ENCODE data around the gene CNIH2. TPM values are rescaled to one million over a fixed set of nuclear protein-coding genes. Genes with fewer than 3 reads are reported as not detected.

The CNIH2 gene
- polyA plus RNA-seq, 3 donors from 2014 or later = not detected

- Mint-ChIP-seq H3K4me3 (no peak overlapping the region), H3K4me1 (peaks cover 24 to 40% of the 10 kb centered on the region in 2 donors)
Measured at GRCh38 chr11:66283461-66284105, 5.6 kb downstream of the CNIH2 start.

DNA sequence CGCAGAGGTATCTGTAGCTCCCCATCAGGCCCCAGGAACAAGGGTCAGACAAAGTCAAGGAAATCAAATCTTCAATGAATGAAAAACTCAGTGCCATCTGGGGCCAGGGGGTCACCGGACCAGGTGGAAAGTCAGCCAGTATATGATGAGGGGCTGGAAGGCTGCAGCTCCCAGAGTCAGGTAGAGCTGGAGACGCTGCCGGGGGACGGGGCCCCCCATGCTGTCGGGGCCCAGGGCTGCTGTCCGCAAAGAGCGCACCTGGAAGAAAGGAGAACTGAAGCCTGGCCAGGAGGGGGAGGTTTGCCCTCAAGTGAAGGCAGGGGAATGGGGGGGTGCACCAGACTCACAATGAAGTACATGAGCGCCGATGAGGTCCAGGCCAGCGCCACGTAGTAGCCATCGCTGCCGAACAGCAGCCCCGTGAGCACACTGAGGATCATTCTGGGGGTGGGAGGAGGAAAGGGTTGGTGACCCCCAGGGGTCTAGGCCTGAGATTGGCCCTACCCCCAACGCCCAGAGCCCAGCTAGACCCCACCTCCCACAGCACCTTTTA is 6.6 kb downstream of the CNIH2 start:
- H3K9me3 Mint-ChIP-seq = no peaks in the 10 kb centered on the region
- H3K4me1 Mint-ChIP-seq = peaks cover 31 to 40% of the 10 kb centered on the region in 2 donors
- H3K4me3 Mint-ChIP-seq = no peak overlapping the region
- H3K27me3 Mint-ChIP-seq (ENCODE audit: low read depth in 3 of 3) = peaks cover 12 to 27% (median 25%) of the 10 kb centered on the region in 3 donors
- DNase-seq = no peak
- H3K27ac Mint-ChIP-seq = peak overlapping the region in 1 of 6 donors; percentile 13
- peaks cover 0 to 3% (median 0%) of the 10 kb centered on the region in 3 donors for H3K36me3 Mint-ChIP-seq

More at GRCh38 chr11:66283461-66284105, 5.6 kb downstream of the CNIH2 start:
- Mint-ChIP-seq H3K27ac (peak overlapping the region in 1 of 6 donors; percentile 39), H3K9me3 (no peaks in the 10 kb centered on the region), H3K27me3 (ENCODE audit: low read depth in 3 of 3) (peaks cover 10 to 27% (median 24%) of the 10 kb centered on the region in 3 donors), H3K36me3 (no peaks in the 10 kb centered on the region)
- DNase-seq = no peak

DNA sequence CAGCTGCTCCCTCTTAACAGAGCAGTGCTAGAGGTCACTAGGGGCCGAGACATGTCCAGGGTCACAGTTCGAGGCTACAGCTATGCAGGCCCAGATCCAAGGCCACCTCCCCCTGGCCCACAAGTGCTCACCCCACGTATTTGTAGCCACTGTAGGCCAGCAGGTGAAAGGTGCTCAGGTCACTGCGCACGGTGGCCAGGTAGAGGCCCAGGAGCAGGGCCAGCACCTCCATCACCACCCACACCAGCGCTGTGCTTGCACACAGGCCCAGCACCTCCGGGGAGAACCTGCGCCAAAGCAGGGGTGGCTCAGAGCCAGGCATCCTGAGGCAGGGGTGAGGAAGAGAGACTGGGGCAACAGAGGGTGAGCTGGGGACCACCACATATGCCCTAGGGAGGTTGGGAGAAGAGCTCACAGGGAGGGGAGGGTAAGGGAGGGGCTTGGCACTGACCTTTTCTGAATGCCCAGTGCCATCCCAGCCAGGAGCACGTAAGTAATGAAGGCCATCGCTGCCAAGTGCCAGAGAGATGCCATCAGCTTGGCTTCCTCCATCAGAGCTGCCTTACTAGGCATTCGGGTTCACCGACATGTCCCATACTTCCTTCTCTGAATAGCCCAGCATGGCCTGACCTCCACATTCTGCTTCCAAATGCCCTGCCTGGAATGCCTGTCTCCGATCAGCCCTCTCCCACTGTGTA is 7.4 kb downstream of the CNIH2 start:
- H3K4me3 Mint-ChIP-seq = no peak overlapping the region
- H3K9me3 Mint-ChIP-seq = no peaks in the 10 kb centered on the region
- peak overlapping the region in 1 of 6 donors; percentile 67 for H3K27ac Mint-ChIP-seq
- no peak for DNase-seq
- peaks cover 39 to 47% of the 10 kb centered on the region in 2 donors for H3K4me1 Mint-ChIP-seq
- peaks cover 0 to 3% (median 0%) of the 10 kb centered on the region in 3 donors for H3K36me3 Mint-ChIP-seq
- peaks cover 14 to 30% (median 24%) of the 10 kb centered on the region in 3 donors for H3K27me3 Mint-ChIP-seq (ENCODE audit: low read depth in 3 of 3)

DNA sequence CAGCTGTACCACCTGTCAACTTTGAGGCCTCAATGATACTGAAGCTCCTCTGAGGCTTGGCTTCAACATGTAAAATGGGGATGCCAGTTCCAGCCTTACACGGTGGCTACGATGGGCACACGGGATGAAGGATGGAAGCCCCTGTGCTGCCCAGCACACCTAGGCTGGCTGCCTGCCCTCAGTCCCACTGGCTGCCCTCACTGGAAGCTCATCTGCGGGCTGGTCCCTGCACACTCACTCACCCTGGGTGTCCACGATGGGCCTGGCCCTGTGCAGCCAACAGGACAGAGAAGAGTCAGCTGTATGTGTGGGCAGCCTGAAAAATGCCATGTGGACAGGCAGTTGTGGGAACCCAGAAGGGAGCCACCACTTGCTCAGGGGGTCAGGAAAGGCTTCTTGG is 8.7 kb downstream of the CNIH2 start:
- H3K27ac Mint-ChIP-seq = peak overlapping the region in 1 of 6 donors; percentile 39
- peaks cover 0 to 3% (median 0%) of the 10 kb centered on the region in 3 donors for H3K36me3 Mint-ChIP-seq
- peaks cover 14 to 27% (median 23%) of the 10 kb centered on the region in 3 donors for H3K27me3 Mint-ChIP-seq (ENCODE audit: low read depth in 3 of 3)
- DNase-seq = no peak
- peak overlapping the region in 4 of 5 donors; percentile 13 to 77 (median 37) for H3K4me3 Mint-ChIP-seq
- no peaks in the 10 kb centered on the region for H3K9me3 Mint-ChIP-seq
- H3K4me1 Mint-ChIP-seq = peaks cover 45 to 47% of the 10 kb centered on the region in 2 donors

DNA sequence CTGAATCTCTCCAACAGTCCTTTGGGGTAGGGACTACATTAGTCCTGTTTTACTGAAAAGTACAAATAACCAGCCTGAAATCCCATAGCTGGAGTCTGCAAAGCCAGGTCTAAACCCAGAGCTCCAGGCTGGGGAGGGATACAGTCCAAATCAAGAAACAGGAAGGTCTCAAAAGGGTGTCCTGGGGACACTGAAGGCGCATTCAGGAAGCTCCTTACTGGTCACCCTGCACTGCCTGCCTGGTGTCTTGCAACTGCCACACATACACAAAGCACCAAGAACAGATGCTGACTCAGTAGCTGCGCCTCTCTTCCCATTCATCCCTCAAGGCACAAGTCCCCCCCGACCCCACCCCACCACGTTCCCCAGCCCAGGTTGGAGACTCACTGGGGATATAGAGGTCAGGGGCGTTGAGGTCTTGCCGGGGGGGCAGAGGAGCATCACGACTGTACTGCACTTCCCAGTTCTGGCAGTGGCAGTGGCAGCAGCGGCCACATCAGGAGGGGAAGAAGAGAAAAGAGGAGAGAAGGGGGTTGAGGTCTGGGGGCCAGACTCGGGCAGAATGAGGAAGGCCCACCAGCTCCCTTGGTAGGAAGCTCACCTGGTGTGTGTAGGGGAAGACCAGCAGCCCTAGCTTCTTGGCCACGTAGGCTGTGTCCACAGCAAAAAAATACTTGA is 9.4 kb downstream of the CNIH2 start:
- Mint-ChIP-seq H3K4me1 (peaks cover 40 to 44% of the 10 kb centered on the region in 2 donors), H3K27ac (peak overlapping the region in 5 of 6 donors; percentile 12 to 74 (median 49)), H3K4me3 (peak overlapping the region; percentile 59 to 88 (median 73)), H3K9me3 (no peaks in the 10 kb centered on the region), H3K36me3 (peaks cover 0 to 3% (median 0%) of the 10 kb centered on the region in 3 donors), H3K27me3 (ENCODE audit: low read depth in 3 of 3) (peaks cover 10 to 24% (median 19%) of the 10 kb centered on the region in 3 donors)
- no peak for DNase-seq

DNA sequence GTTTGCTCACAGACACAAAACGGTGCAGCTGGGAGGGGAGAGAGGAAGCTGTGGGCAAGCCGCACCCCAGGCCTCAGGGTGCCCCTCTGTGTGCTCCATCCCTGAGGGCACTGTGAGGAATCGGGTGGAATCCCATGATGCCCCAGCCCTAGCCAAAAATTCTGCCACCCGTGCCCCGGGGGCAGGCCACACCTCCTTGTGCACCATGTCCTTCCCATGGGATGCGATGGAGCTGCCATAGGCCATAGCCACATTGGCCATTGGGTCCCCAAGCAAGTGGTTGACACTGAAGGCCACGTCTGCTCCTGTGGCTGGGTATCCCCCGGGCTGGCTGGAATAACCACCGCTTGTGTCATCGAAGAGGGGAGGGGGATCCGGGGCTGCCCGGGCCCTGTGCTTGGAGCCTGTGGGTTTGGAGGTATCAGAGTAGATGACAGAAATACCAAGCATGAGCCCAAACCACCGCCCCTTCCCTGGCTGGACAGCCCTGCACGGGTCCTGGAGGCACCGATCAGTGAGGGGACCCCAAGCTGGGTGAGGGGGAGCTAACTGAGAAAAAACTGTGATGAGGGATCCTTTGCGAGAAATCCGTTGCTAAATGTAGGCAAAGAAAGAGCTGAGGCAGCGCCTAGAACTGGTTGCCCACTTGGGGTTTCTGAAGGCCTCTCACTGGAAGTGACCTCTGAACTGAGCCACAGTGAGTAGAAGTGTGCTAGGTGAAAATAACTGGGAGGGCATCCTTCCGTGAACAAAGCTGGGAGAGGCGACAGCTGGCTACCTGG is 10.1 kb downstream of the CNIH2 start:
- peaks cover 37 to 40% of the 10 kb centered on the region in 2 donors for H3K4me1 Mint-ChIP-seq
- H3K4me3 Mint-ChIP-seq = peak overlapping the region; percentile 86 to 94 (median 92)

GRCh38 chr11:66288671-66289547 is 10.9 kb downstream of the CNIH2 start, which contains the start of gene YIF1A:
Gene YIF1A, minus strand, starts transcription at chr11:66289143. Its CDS starts 158 bp downstream, at chr11:66288985.
- peak within 1 kb of the TSS; percentile 86 to 94 (median 92) for H3K4me3 Mint-ChIP-seq
- no peaks in the 10 kb centered on the region for H3K9me3 Mint-ChIP-seq
- H3K36me3 Mint-ChIP-seq = peaks cover 0 to 4% (median 3%) of the 10 kb centered on the region in 3 donors
- peak within 1 kb of the TSS; percentile 78 to 94 (median 88) for H3K27ac Mint-ChIP-seq
- H3K27me3 Mint-ChIP-seq (ENCODE audit: low read depth in 3 of 3) = peaks cover 10 to 21% (median 15%) of the 10 kb centered on the region in 3 donors
- peak; percentile 98 to 99 (median 99) for DNase-seq
- H3K4me1 Mint-ChIP-seq = peaks cover 35 to 37% of the 10 kb centered on the region in 2 donors

More for the DNA sequence above, 10.1 kb downstream of the CNIH2 start:
- Mint-ChIP-seq H3K27ac (peak overlapping the region; percentile 75 to 94 (median 81)), H3K9me3 (no peaks in the 10 kb centered on the region), H3K27me3 (ENCODE audit: low read depth in 3 of 3) (peaks cover 7 to 20% (median 17%) of the 10 kb centered on the region in 3 donors), H3K36me3 (peaks cover 0 to 4% (median 3%) of the 10 kb centered on the region in 3 donors)
- no peak for DNase-seq

GRCh38 chr11:66289548-66290329 is 11.8 kb downstream of the CNIH2 start:
- H3K27me3 Mint-ChIP-seq (ENCODE audit: low read depth in 3 of 3) = peaks cover 10 to 21% (median 15%) of the 10 kb centered on the region in 3 donors
- H3K9me3 Mint-ChIP-seq = peaks cover 0 to 2% (median 0%) of the 10 kb centered on the region in 6 donors
- peak overlapping the region; percentile 86 to 94 (median 92) for H3K4me3 Mint-ChIP-seq
- H3K36me3 Mint-ChIP-seq = peaks cover 0 to 4% (median 3%) of the 10 kb centered on the region in 3 donors
- DNase-seq = peak in 1 of 3 donors; percentile 78
- peaks cover 35 to 37% of the 10 kb centered on the region in 2 donors for H3K4me1 Mint-ChIP-seq
- peak overlapping the region; percentile 78 to 91 (median 88) for H3K27ac Mint-ChIP-seq

GRCh38 chr11:66290330-66290621 is 12.3 kb downstream of the CNIH2 start:
- peaks cover 0 to 4% (median 3%) of the 10 kb centered on the region in 3 donors for H3K36me3 Mint-ChIP-seq
- DNase-seq = no peak
- peaks cover 0 to 2% (median 0%) of the 10 kb centered on the region in 6 donors for H3K9me3 Mint-ChIP-seq
- H3K27me3 Mint-ChIP-seq (ENCODE audit: low read depth in 3 of 3) = peaks cover 10 to 21% (median 15%) of the 10 kb centered on the region in 3 donors
- H3K4me1 Mint-ChIP-seq = peaks cover 35 to 37% of the 10 kb centered on the region in 2 donors
- H3K27ac Mint-ChIP-seq = no peak overlapping the region
- H3K4me3 Mint-ChIP-seq = peak overlapping the region; percentile 86 to 94 (median 92)

DNA sequence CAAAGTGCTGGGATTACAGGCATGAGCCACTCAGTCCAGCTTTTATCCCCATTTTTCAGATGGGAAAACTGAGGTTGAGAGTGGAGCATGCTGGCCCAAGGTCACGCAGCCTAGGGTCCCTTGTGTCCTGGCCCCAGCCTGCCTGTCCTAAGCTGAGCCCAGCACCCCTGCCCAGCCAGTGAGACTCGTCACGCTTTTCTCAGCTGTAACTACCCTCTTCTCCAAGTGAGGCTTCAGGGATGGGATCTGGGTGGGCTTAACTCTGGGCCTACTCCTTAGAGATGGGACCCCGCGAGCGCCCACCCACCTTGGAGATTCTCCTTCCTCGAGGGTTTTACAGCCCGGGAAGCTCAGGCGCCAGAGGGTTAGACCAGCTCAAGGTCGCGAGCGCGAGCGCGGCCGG is 13.3 kb downstream of the CNIH2 start:
- Mint-ChIP-seq H3K27me3 (ENCODE audit: low read depth in 3 of 3) (peaks cover 10 to 21% (median 15%) of the 10 kb centered on the region in 3 donors), H3K4me1 (peaks cover 35 to 37% of the 10 kb centered on the region in 2 donors), H3K4me3 (no peak overlapping the region), H3K9me3 (peaks cover 0 to 2% (median 0%) of the 10 kb centered on the region in 6 donors), H3K27ac (no peak overlapping the region), H3K36me3 (peaks cover 0 to 4% (median 3%) of the 10 kb centered on the region in 3 donors)
- no peak for DNase-seq

Measured in immature natural killer cell (primary cell).